Muscle layer of duodenum (tissue), 2 donors: ENCODE data around the gene DZIP1.
"Not testable (repeated sequence)": the region's sequence is repeated elsewhere in the genome, so short reads cannot be mapped to it uniquely, and the experiment has no call there.

Experiments used
- H3K27ac ChIP-seq: one replicate; pipeline ENCODE4 v1.7.0; 2013; ENCODE audit warnings: mild to moderate bottlenecking, low read length
- H3K27me3 ChIP-seq: one replicate; pipeline ENCODE4 v1.7.0; 2013; ENCODE audit warnings: low read depth, mild to moderate bottlenecking, control low read depth, low read length
- H3K36me3 ChIP-seq, 2 donors: one replicate each; pipeline ENCODE4 v1.7.0; 2013; ENCODE audit warnings: low read length in 2 of 2, control low read depth in 1 of 2, mild to moderate bottlenecking in 1 of 2; ENCODE audit not compliant: insufficient read depth in 2 of 2, control insufficient read depth in 1 of 2
- H3K4me1 ChIP-seq, 2 donors: one replicate each; pipeline ENCODE4 v1.7.0; 2013; ENCODE audit warnings: low read length in 2 of 2, mild to moderate bottlenecking in 2 of 2, control low read depth in 1 of 2, moderate library complexity in 1 of 2; ENCODE audit not compliant: insufficient read depth in 2 of 2, control insufficient read depth in 1 of 2
- H3K4me3 ChIP-seq, 2 donors: one replicate each; pipeline ENCODE4 v1.7.0; 2013; ENCODE audit warnings: low read length in 2 of 2, low read depth in 1 of 2, mild to moderate bottlenecking in 1 of 2
- H3K9me3 ChIP-seq, 2 donors: one replicate each; pipeline ENCODE4 v1.7.0; 2013; ENCODE audit warnings: low read length in 2 of 2, control low read depth in 1 of 2, mild to moderate bottlenecking in 1 of 2; ENCODE audit not compliant: control insufficient read depth in 1 of 2
- donor health status: healthy.

Gene DZIP1

DNA sequence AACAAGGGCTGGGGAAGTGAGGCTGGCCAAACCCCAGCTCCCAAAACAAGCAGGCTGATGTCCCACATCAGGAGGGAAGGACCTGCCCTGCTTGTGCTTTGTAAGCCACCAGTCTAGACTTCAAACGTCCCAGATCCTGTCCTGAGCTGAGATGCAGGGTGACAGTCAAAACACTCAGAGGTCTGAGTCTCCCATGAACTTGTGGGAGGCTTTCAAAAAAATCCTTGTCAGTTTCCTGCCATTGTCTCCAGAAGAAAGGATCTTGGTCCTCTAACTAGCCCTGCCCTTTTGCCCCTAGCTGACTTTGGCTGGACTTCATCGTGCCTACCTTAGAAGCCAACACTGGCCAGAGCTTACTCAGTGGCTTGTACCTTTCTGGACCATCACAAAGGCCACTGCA lies 43.3 kb downstream of the DZIP1 start:
- H3K27me3 ChIP-seq: no peaks in the 10 kb centered on the region
- H3K9me3 ChIP-seq: no peaks in the 10 kb centered on the region
- H3K27ac ChIP-seq: no peak overlapping the region
- no peaks in the 10 kb centered on the region for H3K4me1 ChIP-seq
- peaks cover 0 to 9% of the 10 kb centered on the region in 2 donors for H3K36me3 ChIP-seq
- no peak overlapping the region for H3K4me3 ChIP-seq

GRCh38 chr13:95596701-95597100 lies 47.8 kb downstream of the DZIP1 start:
- no peaks in the 10 kb centered on the region for H3K27me3 ChIP-seq
- no peaks in the 10 kb centered on the region for H3K9me3 ChIP-seq
- H3K4me3 ChIP-seq: no peak overlapping the region
- H3K27ac ChIP-seq: no peak overlapping the region
- H3K36me3 ChIP-seq: peaks cover 0 to 9% of the 10 kb centered on the region in 2 donors
- no peaks in the 10 kb centered on the region for H3K4me1 ChIP-seq

DNA sequence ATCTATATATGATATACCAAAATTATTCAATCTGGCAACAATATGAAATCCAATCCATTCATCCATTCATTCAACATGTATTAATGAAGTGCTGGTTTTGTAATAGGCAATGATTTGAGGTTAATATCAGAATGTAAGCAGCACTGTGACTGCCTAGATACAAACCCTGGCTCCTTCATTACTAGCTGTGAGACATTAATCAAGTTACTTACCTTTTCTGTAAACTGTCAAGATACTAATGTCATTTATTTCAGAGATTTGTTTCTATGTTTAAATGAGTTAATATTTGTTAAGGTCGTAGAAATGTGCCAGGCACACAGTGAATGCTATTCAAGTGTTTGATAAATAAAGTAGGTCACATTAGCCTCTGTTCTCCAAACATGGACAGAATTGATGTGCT lies 51.0 kb downstream of the DZIP1 start:
- H3K36me3 ChIP-seq: peaks cover 0 to 20% of the 10 kb centered on the region in 2 donors
- H3K27ac ChIP-seq: no peak overlapping the region
- H3K27me3 ChIP-seq: no peaks in the 10 kb centered on the region
- H3K4me1 ChIP-seq: no peaks in the 10 kb centered on the region
- H3K4me3 ChIP-seq: no peak overlapping the region
- no peaks in the 10 kb centered on the region for H3K9me3 ChIP-seq

DNA sequence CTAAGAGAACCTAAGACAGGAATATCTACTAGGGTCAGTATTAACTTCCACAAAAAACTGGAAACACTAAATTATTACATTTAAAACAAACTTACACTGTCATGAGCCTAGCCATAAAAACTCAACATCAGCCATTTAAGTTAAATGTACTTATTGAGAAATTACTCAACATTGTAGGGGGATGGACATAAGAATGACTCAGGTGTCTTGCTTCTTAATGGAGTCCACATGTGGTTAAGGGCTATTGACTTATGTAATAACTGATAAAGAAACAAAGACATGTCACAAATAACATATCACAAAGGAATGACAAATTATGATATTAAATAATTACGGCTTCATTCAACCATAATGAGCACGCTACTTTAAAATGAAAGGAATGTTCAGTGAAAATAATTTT lies 55.8 kb downstream of the DZIP1 start:
- Histone ChIP-seq H3K4me1 (no peaks in the 10 kb centered on the region), H3K27ac (no peak overlapping the region), H3K27me3 (no peaks in the 10 kb centered on the region), H3K36me3 (peaks cover 0 to 42% of the 10 kb centered on the region in 2 donors), H3K9me3 (no peaks in the 10 kb centered on the region), H3K4me3 (no peak overlapping the region)

GRCh38 chr13:95588134-95588533 lies 56.4 kb downstream of the DZIP1 start:
- H3K4me3 ChIP-seq: no peak overlapping the region
- H3K9me3 ChIP-seq: no peaks in the 10 kb centered on the region
- no peaks in the 10 kb centered on the region for H3K4me1 ChIP-seq
- no peaks in the 10 kb centered on the region for H3K27me3 ChIP-seq
- no peak overlapping the region for H3K27ac ChIP-seq
- peaks cover 0 to 45% of the 10 kb centered on the region in 2 donors for H3K36me3 ChIP-seq

- no peak overlapping the region for H3K4me3 ChIP-seq
- H3K36me3 ChIP-seq: peaks cover 0 to 66% of the 10 kb centered on the region in 2 donors
- no peaks in the 10 kb centered on the region for H3K4me1 ChIP-seq
- no peaks in the 10 kb centered on the region for H3K9me3 ChIP-seq
- no peaks in the 10 kb centered on the region for H3K27me3 ChIP-seq
- no peak overlapping the region for H3K27ac ChIP-seq
Observed at GRCh38 chr13:95585867-95586266, 58.6 kb downstream of the DZIP1 start.

DNA sequence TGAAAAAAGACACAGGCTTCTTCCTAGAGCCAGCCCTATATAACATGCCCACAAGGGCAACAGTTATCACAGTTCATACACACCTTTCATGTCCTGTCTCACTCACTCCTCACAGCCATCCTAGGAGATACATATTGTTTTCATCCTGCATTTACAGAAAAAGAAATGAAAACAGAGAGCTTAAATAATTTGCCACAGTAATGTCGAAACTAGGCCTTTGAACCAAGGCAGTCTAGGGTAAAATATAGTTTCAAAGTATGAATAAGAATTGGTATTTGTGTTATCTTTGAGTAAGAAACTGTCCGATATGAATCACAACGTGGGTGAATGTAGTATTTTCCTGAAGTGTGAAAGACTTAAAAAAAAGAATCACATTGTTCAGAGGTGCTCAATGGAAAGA lies 65.2 kb downstream of the DZIP1 start:
- H3K36me3 ChIP-seq: peaks cover 0 to 46% of the 10 kb centered on the region in 2 donors
- no peak overlapping the region for H3K4me3 ChIP-seq
- no peaks in the 10 kb centered on the region for H3K9me3 ChIP-seq

GRCh38 chr13:95573221-95573620 lies 71.3 kb downstream of the DZIP1 start:
- no peaks in the 10 kb centered on the region for H3K9me3 ChIP-seq
- no peaks in the 10 kb centered on the region for H3K4me1 ChIP-seq
- no peak overlapping the region for H3K27ac ChIP-seq
- peaks cover 0 to 8% of the 10 kb centered on the region in 2 donors for H3K36me3 ChIP-seq
- H3K4me3 ChIP-seq: no peak overlapping the region
- no peaks in the 10 kb centered on the region for H3K27me3 ChIP-seq

More for the DNA sequence above, 65.2 kb downstream of the DZIP1 start:
- H3K27me3 ChIP-seq: no peaks in the 10 kb centered on the region
- no peaks in the 10 kb centered on the region for H3K4me1 ChIP-seq
- no peak overlapping the region for H3K27ac ChIP-seq

DNA sequence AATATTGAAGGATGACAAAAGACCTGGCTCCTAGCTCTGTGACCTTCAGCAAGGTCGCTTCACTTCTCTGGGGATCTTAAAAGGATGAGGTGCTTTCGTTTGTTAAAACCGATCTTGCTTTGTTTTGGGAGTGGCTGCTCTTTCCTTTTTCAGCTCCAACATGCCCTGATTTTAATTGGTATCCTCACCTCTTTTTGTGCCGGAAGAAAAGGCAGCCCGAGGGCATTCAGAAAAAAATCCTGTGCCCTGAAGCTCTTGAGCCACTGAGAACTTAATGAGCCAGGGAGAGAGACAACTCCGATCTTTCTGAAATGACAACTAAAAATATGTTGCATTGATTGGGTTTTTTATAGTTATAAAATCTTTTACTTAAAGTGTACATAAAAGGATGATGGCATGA lies 72.6 kb downstream of the DZIP1 start:
- H3K27ac ChIP-seq: no peak overlapping the region
- no peak overlapping the region for H3K4me3 ChIP-seq
- no peaks in the 10 kb centered on the region for H3K9me3 ChIP-seq
- no peaks in the 10 kb centered on the region for H3K27me3 ChIP-seq
- no peaks in the 10 kb centered on the region for H3K4me1 ChIP-seq
- no peaks in the 10 kb centered on the region for H3K36me3 ChIP-seq

- no peaks in the 10 kb centered on the region for H3K36me3 ChIP-seq
- H3K4me1 ChIP-seq: no peaks in the 10 kb centered on the region
- no peak overlapping the region for H3K4me3 ChIP-seq
- no peaks in the 10 kb centered on the region for H3K27me3 ChIP-seq
- no peaks in the 10 kb centered on the region for H3K9me3 ChIP-seq
- no peak overlapping the region for H3K27ac ChIP-seq
Observed at GRCh38 chr13:95570016-95570415, 74.5 kb downstream of the DZIP1 start.

GRCh38 chr13:95568131-95568530 lies 76.4 kb downstream of the DZIP1 start:
- no peaks in the 10 kb centered on the region for H3K9me3 ChIP-seq
- H3K4me3 ChIP-seq: no peak overlapping the region
- no peaks in the 10 kb centered on the region for H3K4me1 ChIP-seq
- H3K36me3 ChIP-seq: no peaks in the 10 kb centered on the region
- H3K27ac ChIP-seq: no peak overlapping the region
- H3K27me3 ChIP-seq: no peaks in the 10 kb centered on the region

- not testable (repeated sequence) for H3K9me3 ChIP-seq, H3K27ac ChIP-seq, H3K4me3 ChIP-seq, H3K4me1 ChIP-seq, H3K27me3 ChIP-seq, H3K36me3 ChIP-seq
Observed at GRCh38 chr13:95565758-95566157, 78.7 kb downstream of the DZIP1 start.
